HEK293 (cell line): ENCODE measurements around the gene SRD5A1.

ENCODE experiments used
- KLF9 ChIP-seq: fragments of 450-650 bp; formaldehyde crosslinking; IDR thresholded peaks from 2 replicates; pipeline ENCODE4 v1.5.1; 2016; ENCODE audit warnings: missing biosample characterization, missing genetic modification characterization, low read depth
- SP2 ChIP-seq: fragments of 450-650 bp; formaldehyde crosslinking; IDR thresholded peaks from 2 replicates; pipeline ENCODE4 v1.5.1; 2016; ENCODE audit warnings: missing biosample characterization, missing genetic modification characterization
- TCF7L2 ChIP-seq: IDR thresholded peaks from 2 replicates; pipeline ENCODE4 v1.6.1; 2011; ENCODE audit warnings: low read depth, mild to moderate bottlenecking, inconsistent platforms, low read length, moderate library complexity, borderline replicate concordance
- ZBTB21 ChIP-seq: fragments of 450-650 bp; formaldehyde crosslinking; IDR thresholded peaks from 2 replicates; pipeline ENCODE4 v1.5.1; 2017; ENCODE audit warnings: missing biosample characterization, missing genetic modification characterization
- ZNF140 ChIP-seq: fragments of 450-650 bp; formaldehyde crosslinking; IDR thresholded peaks from 2 replicates; pipeline ENCODE4 v1.5.1; 2016; ENCODE audit warnings: missing biosample characterization, missing genetic modification characterization
- ZNF274 ChIP-seq, 2 experiments: fragments of 200-500 bp in 1 of 2; fragments of 450-650 bp in 1 of 2; sonication (Bioruptor generic) in 1 of 2; formaldehyde crosslinking in 1 of 2; IDR thresholded peaks; 2 replicates each; pipeline versions ENCODE4 v1.5.1 to v1.6.1; 2014 to 2016; ENCODE audit warnings: borderline replicate concordance in 1 of 2, inconsistent platforms in 1 of 2, low read length in 1 of 2, missing biosample characterization in 1 of 2, missing genetic modification characterization in 1 of 2
- ZNF391 ChIP-seq: fragments of 450-650 bp; formaldehyde crosslinking; IDR thresholded peaks from 2 replicates; pipeline ENCODE4 v1.5.1; 2016; ENCODE audit warnings: low read depth, missing biosample characterization, missing genetic modification characterization, borderline replicate concordance
- ZNF692 ChIP-seq: fragments of 450-650 bp; formaldehyde crosslinking; IDR thresholded peaks from 2 replicates; pipeline ENCODE4 v1.5.1; 2016; ENCODE audit warnings: missing biosample characterization, missing genetic modification characterization
- TF ChIP-seq, protein P1 (sequence below): fragments of 450-650 bp; formaldehyde crosslinking; optimal IDR thresholded peaks from 2 replicates; pipeline ENCODE3; 2016; ENCODE audit warnings: missing biosample characterization, mild to moderate bottlenecking, missing genetic modification characterization
- TF ChIP-seq, protein P2 (sequence below): fragments of 450-650 bp; formaldehyde crosslinking; IDR thresholded peaks from 2 replicates; pipeline ENCODE4 v1.5.1; 2016; ENCODE audit warnings: missing biosample characterization, missing genetic modification characterization
- TF ChIP-seq, protein P3 (sequence below): fragments of 450-650 bp; formaldehyde crosslinking; IDR thresholded peaks from 2 replicates; pipeline ENCODE4 v1.5.1; 2017; ENCODE audit warnings: missing biosample characterization, missing genetic modification characterization

DNA sequence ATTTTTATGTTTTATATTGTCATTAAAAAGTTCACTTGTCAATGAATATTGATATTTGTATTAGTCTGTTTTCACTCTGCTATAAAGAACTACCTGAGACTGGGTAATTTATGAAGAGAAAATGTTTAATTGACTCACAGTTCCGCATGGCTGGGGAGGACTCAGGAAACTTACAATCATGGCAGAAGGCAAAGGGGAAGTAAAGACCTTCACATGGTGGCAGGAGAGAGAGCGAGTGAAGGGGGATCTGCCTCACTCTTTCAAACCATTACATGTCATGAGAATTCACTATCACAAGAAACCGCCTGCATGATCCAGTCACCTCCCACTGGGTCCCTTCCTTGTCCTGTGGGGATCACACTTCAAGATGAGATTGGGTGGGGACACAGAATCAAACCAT is 27.4 kb downstream of the SRD5A1 start:
- TF ChIP-seq, protein P1, sequence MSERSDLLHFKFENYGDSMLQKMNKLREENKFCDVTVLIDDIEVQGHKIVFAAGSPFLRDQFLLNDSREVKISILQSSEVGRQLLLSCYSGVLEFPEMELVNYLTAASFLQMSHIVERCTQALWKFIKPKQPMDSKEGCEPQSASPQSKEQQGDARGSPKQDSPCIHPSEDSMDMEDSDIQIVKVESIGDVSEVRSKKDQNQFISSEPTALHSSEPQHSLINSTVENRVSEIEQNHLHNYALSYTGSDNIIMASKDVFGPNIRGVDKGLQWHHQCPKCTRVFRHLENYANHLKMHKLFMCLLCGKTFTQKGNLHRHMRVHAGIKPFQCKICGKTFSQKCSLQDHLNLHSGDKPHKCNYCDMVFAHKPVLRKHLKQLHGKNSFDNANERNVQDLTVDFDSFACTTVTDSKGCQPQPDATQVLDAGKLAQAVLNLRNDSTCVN (tag by site-specific recombination): no peak
- TF ChIP-seq, protein P2, sequence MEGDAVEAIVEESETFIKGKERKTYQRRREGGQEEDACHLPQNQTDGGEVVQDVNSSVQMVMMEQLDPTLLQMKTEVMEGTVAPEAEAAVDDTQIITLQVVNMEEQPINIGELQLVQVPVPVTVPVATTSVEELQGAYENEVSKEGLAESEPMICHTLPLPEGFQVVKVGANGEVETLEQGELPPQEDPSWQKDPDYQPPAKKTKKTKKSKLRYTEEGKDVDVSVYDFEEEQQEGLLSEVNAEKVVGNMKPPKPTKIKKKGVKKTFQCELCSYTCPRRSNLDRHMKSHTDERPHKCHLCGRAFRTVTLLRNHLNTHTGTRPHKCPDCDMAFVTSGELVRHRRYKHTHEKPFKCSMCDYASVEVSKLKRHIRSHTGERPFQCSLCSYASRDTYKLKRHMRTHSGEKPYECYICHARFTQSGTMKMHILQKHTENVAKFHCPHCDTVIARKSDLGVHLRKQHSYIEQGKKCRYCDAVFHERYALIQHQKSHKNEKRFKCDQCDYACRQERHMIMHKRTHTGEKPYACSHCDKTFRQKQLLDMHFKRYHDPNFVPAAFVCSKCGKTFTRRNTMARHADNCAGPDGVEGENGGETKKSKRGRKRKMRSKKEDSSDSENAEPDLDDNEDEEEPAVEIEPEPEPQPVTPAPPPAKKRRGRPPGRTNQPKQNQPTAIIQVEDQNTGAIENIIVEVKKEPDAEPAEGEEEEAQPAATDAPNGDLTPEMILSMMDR (tag by site-specific recombination): no peak
- TF ChIP-seq TCF7L2 (no peak), ZNF692 (tag by site-specific recombination) (no peak), SP2 (tag by site-specific recombination) (no peak), ZNF140 (tag by site-specific recombination) (no peak), ZNF274 (IDR thresholded peaks at IDR 0.05; ENCODE audit: low read length) (no peak), ZNF274 (tag by site-specific recombination; IDR thresholded peaks at IDR 0.05; ENCODE audit: borderline replicate concordance) (no peak), KLF9 (tag by site-specific recombination) (no peak), ZNF391 (tag by site-specific recombination) (no peak), ZBTB21 (tag by site-specific recombination) (no peak)
- TF ChIP-seq, protein P3, sequence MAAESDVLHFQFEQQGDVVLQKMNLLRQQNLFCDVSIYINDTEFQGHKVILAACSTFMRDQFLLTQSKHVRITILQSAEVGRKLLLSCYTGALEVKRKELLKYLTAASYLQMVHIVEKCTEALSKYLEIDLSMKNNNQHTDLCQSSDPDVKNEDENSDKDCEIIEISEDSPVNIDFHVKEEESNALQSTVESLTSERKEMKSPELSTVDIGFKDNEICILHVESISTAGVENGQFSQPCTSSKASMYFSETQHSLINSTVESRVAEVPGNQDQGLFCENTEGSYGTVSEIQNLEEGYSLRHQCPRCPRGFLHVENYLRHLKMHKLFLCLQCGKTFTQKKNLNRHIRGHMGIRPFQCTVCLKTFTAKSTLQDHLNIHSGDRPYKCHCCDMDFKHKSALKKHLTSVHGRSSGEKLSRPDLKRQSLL: no peak
